Mammary epithelial cell (primary cell): ENCODE measurements around the gene MYO1D.

Source experiments
- EZH2 ChIP-seq: IDR thresholded peaks from 2 replicates; pipeline ENCODE4 v1.6.1; 2012; ENCODE audit warnings: low read length, inconsistent platforms, borderline replicate concordance
- TF ChIP-seq, protein P1 (sequence below), 2 donors: IDR thresholded peaks in 1 of 2; conservative IDR thresholded peaks in 1 of 2; 2 replicates each; pipeline ENCODE4 v1.5.1; 2011 to 2012; ENCODE audit warnings: inconsistent platforms in 2 of 2, low read length in 2 of 2, mild to moderate bottlenecking in 2 of 2, control low read depth in 1 of 2, low read depth in 1 of 2; ENCODE audit not compliant: insufficient read depth in 1 of 2; ENCODE audit errors: extremely low read depth in 1 of 2

GRCh38 chr17:32875230-32875917, 1.6 kb downstream of the MYO1D start:
- TF ChIP-seq, protein P1, sequence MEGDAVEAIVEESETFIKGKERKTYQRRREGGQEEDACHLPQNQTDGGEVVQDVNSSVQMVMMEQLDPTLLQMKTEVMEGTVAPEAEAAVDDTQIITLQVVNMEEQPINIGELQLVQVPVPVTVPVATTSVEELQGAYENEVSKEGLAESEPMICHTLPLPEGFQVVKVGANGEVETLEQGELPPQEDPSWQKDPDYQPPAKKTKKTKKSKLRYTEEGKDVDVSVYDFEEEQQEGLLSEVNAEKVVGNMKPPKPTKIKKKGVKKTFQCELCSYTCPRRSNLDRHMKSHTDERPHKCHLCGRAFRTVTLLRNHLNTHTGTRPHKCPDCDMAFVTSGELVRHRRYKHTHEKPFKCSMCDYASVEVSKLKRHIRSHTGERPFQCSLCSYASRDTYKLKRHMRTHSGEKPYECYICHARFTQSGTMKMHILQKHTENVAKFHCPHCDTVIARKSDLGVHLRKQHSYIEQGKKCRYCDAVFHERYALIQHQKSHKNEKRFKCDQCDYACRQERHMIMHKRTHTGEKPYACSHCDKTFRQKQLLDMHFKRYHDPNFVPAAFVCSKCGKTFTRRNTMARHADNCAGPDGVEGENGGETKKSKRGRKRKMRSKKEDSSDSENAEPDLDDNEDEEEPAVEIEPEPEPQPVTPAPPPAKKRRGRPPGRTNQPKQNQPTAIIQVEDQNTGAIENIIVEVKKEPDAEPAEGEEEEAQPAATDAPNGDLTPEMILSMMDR (conservative IDR thresholded peaks at IDR 0.05 in 1 of 2, IDR thresholded peaks at IDR 0.05 in 1 of 2; ENCODE audit: extremely low read depth in 1 of 2, insufficient read depth in 1 of 2, low read depth in 1 of 2, low read length in 2 of 2): no peak
- TF ChIP-seq EZH2: no peak
